ENCODE measurements around the gene ADAM12. TPM values are rescaled to one million over a fixed set of nuclear protein-coding genes. Genes with fewer than 3 reads are reported as not detected.

The ADAM12 gene
- total and polyA plus RNA-seq, 2 of the 13 experiments (the other 11 are each of a cell fraction or from before 2014, with no cell fraction given) = not detected

GRCh38 chr10:126216632-126216961 lies 171.7 kb downstream of the ADAM12 start (continued):
- TF ChIP-seq THAP9 (CRISPR knock-in tag; IDR thresholded peaks at IDR 0.05; ENCODE audit: borderline replicate concordance) (no peak), HES4 (CRISPR knock-in tag; IDR thresholded peaks at IDR 0.05; ENCODE audit: borderline replicate concordance) (no peak), ELF4 (CRISPR knock-in tag; IDR thresholded peaks at IDR 0.05; ENCODE audit: borderline replicate concordance) (no peak), CENPT (CRISPR knock-in tag; IDR thresholded peaks at IDR 0.05; ENCODE audit: low read depth) (no peak), ZNF558 (CRISPR knock-in tag; IDR thresholded peaks at IDR 0.05; ENCODE audit: borderline replicate concordance) (no peak), KDM5A (IDR thresholded peaks at IDR 0.05; ENCODE audit: borderline replicate concordance, low read length) (no peak)

GRCh38 chr10:126215746-126216631 lies 172.3 kb downstream of the ADAM12 start:
- no peak for DNase-seq (ENCODE audit: low spot score)
- H4K20me1 ChIP-seq (ENCODE audit: insufficient read depth, low read length) = no peaks in the 10 kb centered on the region
- no peak for TF ChIP-seq ZNF597 (CRISPR knock-in tag; IDR thresholded peaks at IDR 0.05)
- TF ChIP-seq TBL1XR1 (IDR thresholded peaks at IDR 0.05; ENCODE audit: borderline replicate concordance, low read length, partially characterized antibody) = no peak
- TF ChIP-seq KLF16 (CRISPR knock-in tag; IDR thresholded peaks at IDR 0.05) = no peak
- no peak for TF ChIP-seq ZNF276 (CRISPR knock-in tag; IDR thresholded peaks at IDR 0.05; ENCODE audit: low read depth)
- TF ChIP-seq ADNP (CRISPR knock-in tag; IDR thresholded peaks at IDR 0.05) = no peak
- no peak for TF ChIP-seq ZNF143 (CRISPR knock-in tag; IDR thresholded peaks at IDR 0.05)
- no peak for TF ChIP-seq TP53 (CRISPR knock-in tag; conservative IDR thresholded peaks at IDR 0.05)
- TF ChIP-seq ZNF784 (CRISPR knock-in tag; IDR thresholded peaks at IDR 0.05; ENCODE audit: borderline replicate concordance) = no peak
- TF ChIP-seq MED13 (CRISPR knock-in tag; IDR thresholded peaks at IDR 0.05) = no peak
- in situ Hi-C loops (cut with HindIII; ENCODE audit: extremely low pct_ligation_motif_present, low pct_unique_long_range_greater_than_20kb) = no loop called here
- no peaks in the 10 kb centered on the region for H3K4me1 ChIP-seq (ENCODE audit: insufficient read depth, low read length)
- CTCF ChIA-PET (ENCODE audit: low intra/inter-chr PET ratio, low total read pairs) = no interaction called here
- H3K79me2 ChIP-seq (ENCODE audit: insufficient read depth, low read length) = no peaks in the 10 kb centered on the region
- no peak overlapping the region for H3K27ac ChIP-seq (ENCODE audit: extremely low read length, insufficient read depth, low read length)
- H2AFZ ChIP-seq (ENCODE audit: low read length) = no peak overlapping the region
- no peak for ATAC-seq
- no peaks in the 10 kb centered on the region for H3K9me3 ChIP-seq (ENCODE audit: low read length)
- no peak overlapping the region for H3K4me2 ChIP-seq (ENCODE audit: low read depth, low read length)
- POLR2A ChIA-PET = no interaction called here
- FAIRE-seq = no peak
- no peak overlapping the region for H3K4me3 ChIP-seq (replicated peaks in 1 of 3; ENCODE audit: insufficient read depth in 1 of 3, low read depth in 2 of 3, low read length in 3 of 3)
- BruUV-seq (replicated peaks) = no TSS peak
- no peaks in the 10 kb centered on the region; a peak in 2 of 5 replicates for H3K27me3 ChIP-seq (ENCODE audit: control insufficient read depth in 1 of 2, insufficient read depth in 2 of 2, low read length in 2 of 2)
- H3K36me3 ChIP-seq (replicated peaks in 1 of 2; ENCODE audit: control insufficient read depth in 1 of 2, insufficient read depth in 2 of 2, low read length in 2 of 2) = no peaks in the 10 kb centered on the region
- H3K9ac ChIP-seq (ENCODE audit: insufficient read depth, low read depth, low read length) = no peak overlapping the region
- 21% methylated on average over 9 of the region's 11 CpGs for WGBS (ENCODE audit: low lambda C conversion rate)
- intact Hi-C loops (cut with micrococcal nuclease; ENCODE audit: unreplicated experiment) = no loop called here
